Eye (tissue), 1 donor: ENCODE data around the gene AUNIP.

Experiments used
- DNase-seq: peaks from one replicate; pipeline ENCODE4 v3.0.0-alpha.2; 2015

Gene AUNIP

DNA sequence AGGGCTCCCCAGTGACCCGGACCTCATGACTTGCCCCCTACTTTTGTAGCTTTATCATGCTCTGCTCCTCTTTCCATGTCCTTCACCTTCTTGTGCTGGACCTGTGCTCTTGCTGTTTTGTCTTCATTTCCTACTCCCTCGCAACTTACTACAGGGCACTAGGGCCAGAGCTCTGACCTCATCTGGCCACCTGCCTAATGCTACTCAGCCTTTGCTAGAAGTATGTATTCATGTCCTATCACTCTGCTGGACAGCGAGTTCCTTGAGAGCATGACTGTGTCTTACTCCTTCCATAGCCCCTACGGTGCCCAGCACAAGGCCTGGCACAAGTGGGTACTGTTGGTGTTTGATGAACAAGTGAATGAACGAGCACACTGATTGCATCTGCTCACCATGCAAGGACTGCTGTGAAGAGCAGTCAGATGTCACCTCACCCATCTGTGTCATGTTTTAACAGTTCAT is 37.6 kb downstream of the AUNIP start:
- DNase-seq = no peak

DNA sequence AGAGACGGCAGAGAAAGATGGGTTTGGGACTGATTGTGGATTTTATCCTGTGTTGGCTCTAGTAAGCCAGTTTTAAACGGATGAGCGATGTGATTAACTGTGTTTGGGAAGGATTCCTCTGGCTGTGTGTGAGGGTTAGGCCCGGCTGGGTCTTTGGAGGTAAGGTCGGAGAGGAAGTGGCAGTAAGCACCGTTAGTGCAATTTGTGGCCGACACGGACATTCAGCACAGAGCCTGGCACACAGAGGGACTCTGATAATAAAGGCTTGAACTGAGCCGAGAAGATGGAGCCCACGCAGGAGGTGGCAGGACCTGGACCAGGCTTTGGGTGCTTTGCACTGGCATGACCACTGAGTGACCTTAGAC is 38.2 kb downstream of the AUNIP start:
- DNase-seq = no peak

DNA sequence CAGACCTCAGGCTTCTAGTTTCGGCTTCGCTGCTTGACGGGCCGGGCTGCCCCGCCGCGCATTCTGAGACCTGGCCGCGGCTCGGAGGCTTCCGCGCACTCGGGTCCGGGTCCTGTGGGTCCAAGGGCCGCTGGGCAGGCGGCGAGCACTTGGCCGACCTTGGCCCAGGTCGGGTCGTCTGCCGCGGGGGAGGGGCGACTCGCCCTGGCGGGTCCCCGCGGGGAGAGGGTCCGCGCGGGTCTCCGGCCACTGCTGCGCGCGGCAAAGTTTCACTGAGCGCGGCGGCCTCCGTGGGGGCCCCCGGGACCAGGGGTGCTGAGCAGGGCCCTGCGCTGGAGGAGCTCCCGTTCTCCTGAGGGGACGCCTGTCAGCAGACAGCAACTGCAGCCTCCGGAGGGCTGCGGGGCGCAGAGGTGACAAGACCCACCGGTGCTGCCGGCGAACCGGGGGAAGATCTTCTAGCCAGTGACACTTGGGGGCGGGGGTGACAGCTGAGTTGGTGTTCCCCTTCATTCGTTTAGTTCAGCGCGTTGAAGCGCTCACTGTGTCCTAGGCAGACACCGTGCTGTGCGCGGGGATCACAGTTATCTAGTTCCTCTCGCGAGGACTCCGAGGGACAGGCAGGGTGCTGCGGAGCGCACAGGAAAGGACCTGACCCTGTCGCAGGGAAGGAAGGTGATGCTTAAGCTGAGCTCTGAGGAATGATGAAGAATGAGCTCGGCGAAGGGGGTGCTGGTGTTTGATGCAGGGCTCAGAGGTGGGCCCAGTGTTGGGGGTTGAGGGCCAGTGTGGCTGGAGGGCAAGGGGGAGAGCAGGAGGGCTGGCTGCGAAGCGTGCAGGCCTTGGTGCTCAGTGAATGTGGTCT is 38.8 kb downstream of the AUNIP start:
- peak; percentile 70 for DNase-seq

DNA sequence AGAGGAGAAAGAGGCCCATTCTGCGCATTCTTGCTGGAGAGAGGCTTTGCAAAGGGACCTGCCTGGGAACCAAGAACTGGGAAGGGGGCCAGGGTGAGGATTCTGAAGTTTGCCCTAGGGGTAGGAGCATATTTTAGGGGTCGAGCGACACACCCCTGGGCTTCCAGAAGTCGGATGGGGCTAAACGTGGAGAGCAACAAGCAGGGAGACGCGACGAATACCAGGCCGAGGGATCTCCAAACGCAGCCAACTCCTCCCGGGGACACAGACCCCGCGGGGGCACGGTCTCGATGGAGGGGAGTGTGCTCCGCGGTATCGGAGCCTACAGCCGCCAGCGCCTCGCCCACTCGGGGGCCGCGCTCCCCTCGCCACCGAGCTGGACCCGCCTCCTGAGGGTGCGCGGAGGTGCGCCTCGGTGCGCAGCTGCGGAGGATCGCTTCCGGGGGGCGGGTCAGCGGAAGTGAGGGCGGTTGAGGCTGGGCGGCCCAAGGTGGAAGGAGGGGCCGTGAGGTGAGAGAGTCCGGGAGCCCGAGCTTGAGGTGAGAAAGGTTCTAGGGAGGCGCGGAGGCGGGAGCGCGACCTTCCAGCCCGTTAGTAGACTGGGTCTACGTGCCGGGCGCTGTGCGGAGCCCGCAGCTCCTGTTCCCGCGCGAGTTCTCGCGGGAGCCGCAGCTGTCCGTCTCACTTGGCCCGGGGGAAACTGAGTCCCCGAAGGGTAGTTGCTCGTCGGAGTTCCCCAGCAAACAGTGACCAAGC is 39.6 kb downstream of the AUNIP start, which contains the start of gene MTFR1L:
TSS of gene MTFR1L (plus strand) at position 464 of the 756 bp plus-strand sequence. CDS start 3,151 bp downstream, outside the sequence.
- DNase-seq = peak; percentile 95

DNA sequence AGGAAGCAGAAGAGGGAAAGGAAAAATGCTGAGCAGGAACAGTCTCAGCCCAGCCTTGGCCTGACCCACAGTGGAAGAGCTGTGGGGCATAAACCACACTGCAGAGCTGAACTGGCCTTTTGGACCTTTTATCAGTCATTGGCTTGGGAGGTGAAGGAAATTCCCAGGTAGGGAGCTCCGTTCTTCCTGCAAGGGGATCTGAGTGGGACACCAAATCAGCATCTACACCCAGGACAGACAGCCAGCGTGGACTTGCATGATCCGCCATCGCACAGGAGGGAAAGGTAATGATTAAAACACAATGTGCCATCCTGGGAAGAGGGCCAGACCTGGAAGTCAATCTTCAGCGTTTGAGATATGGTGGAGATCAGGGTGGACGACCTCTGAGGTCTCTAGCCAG is 40.7 kb downstream of the AUNIP start:
- no peak for DNase-seq

DNA sequence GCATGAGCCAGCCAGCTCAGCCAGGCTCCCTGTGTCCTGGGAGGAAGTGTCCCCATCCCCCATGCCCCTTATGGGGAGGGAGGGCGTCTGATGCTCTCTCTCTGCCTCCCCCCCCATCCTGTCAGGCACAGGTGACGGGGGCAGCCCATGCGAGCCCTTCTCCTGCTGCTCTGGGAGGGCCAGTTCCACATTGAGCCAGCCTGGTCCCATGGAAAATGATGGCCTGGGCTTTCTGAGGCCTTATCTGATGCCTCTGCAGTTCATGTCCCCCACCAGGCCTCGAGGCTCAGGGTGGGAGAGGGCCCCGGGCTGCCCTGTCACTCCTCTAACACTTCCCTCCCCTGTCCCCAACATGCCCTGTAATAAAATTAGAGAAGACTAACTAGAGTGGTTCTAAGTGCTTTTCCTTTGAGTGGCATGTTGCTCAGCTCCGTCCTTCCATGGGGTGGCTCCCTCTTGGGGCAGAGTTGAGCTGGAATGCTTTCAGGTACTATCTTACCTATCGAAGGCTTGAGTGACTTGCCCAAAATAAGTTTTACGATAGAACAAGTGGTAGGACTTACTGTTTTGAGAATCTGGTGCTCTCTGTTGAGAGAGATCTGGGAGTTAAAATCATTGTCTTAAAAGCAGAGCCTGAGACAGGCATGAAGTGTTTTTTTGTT is 41.3 kb downstream of the AUNIP start:
- no peak for DNase-seq

DNA sequence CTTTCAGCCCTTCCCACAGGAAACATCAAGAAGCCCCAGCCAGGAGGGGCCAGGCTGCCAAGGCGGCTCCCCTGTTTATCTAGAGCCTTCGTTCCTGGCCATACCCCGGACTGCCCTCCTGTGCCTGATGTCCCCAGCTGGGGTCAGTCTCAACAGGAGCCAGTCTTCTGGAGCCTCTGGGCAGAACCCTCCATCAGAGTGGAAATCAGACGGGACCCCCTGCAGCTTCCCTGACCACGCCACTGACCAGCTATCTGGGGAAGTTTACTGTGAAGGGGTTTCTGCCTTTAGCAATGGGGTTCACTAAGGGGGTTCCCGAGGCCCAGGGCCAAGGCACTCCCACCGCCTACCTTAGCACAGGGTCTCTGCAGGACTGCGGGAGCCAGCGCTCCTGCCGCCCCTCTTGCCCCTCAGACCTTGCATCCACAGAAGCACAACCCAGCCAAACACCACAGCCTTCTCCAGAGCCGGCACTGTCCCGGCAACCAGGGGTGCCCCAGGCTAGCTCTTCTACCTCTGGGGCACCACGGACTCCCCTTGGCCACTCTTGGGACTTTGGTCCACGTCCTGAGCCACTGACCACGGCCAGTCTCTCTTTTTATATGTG is 43.0 kb downstream of the AUNIP start:
- DNase-seq = no peak

DNA sequence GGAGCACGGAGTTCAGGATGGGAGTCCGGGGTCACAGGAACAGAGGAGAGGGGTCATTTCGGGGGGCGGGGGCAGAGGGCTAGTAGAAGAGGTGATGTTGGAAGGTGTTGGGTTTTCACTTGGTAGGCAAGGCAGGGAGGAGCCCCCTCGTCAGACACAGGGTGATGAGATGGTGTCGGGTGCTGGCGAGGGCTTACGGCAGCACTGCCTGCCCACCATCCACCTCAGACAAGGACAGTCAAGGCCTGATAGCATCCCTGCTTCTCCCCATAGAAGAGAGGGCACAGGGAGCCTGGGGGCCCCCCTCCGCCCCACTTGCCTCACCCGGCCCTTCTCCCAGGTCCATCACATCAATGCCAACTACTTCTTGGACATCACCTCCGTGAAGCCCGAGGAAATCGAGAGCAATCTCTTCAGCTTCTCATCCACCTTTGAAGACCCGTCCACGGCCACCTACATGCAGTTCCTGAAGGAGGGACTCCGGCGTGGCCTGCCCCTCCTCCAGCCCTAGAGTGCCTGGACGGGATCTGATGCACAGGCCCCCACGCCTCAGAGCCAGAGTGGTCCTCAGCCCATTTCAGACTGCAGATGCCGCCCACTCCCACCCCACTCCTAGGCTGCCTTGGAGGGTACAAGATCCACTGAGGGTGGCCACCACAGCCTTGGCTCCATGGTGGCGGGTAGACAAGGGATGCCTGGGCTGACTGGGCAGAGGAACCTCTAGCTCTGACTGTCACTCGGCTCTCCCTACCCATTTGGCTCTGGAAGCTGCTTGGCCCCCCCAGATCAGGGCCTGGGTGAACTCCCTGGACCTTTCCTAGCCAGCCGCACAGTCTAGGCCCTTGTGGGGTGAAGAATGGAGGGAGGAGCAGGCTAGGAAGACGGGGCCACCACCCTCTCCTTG is 43.8 kb downstream of the AUNIP start:
- DNase-seq = no peak

DNA sequence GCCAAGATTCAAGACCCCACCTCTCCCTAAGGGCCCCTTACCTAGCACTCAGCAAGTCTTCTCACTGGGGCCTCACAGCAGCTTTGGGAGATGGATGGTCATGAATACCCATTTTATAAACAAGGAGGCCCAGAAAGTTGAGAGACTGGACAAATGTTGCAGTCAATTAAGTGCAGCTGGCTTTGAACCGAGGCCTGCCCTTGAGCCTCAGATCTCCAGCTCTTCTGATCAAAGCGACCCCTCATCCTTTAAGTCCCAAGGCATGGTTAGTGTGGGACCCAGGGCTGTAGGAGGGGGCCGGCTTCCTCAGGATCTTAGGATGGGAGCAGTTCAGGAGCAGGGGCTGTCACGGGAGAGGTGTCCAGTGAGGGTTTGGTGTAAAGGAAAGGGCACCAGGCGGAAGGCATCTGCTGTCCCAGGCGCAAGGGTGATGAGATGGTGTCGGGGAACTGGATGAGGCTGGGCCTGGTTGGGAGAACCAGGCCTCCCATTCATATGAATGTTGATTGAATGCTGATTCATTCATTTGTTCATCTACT is 44.6 kb downstream of the AUNIP start:
- no peak for DNase-seq

DNA sequence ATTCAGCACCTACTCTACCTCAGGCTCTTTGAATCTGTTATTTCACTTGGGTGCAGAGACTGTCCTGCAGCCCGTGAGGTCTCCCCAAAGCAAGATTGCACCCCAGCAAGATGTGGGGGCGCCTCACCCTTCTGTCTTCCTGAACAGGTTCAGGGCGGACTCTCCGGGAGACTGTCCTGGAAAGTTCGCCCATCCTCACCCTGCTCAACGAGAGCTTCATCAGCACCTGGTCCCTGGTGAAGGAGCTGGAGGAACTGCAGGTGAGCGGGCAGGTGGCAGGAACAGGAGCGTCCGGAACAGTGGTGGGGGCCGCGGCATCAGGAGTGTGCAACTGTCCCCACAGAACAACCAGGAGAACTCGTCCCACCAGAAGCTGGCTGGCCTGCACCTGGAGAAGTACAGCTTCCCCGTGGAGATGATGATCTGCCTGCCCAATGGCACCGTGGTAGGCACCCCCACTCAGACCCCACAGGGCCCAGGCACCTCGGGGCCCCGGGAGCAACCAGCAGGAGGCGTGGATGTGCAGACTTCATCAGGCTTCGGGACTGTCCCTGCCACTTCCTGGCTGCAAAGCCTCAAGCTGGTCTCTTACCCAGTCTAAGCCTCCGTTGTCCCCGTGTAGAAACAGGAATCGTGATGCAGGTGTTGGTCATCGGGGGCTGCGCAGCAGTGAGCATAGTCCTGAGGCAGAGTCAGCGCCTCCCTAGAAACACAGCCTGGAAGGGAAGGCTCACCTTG is 45.4 kb downstream of the AUNIP start:
- no peak for DNase-seq

DNA sequence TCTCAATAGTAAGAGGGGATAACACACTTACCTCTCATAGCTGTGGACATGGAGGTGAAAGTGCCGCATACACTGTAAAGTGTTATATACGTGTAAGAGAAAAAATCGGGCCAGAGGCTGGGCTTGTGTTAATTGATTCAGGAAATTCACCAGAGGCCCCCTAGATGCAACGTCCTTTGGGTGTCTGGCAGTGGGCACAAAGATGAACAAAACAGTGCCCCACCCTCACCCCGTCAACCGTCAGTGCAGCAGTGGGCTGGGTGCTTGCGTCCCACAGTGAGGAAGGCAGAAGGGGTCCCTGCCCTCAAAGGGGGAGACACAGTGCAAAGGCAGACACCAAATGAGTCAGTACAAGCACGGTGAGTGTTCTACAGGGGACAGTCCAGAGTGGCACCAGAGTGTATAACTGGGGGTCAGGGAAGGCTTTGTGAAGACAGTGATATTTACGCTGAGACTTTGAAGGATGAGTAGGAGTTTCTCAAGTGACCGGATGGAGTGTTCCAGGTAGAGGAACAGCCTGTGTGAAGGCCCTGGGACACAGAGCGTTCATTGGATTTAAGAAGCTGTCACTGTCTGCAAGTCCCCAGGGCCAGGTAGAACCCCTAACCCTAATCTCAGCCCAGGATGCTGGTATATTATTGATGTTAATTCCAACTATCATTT is 46.1 kb downstream of the AUNIP start:
- no peak for DNase-seq

DNA sequence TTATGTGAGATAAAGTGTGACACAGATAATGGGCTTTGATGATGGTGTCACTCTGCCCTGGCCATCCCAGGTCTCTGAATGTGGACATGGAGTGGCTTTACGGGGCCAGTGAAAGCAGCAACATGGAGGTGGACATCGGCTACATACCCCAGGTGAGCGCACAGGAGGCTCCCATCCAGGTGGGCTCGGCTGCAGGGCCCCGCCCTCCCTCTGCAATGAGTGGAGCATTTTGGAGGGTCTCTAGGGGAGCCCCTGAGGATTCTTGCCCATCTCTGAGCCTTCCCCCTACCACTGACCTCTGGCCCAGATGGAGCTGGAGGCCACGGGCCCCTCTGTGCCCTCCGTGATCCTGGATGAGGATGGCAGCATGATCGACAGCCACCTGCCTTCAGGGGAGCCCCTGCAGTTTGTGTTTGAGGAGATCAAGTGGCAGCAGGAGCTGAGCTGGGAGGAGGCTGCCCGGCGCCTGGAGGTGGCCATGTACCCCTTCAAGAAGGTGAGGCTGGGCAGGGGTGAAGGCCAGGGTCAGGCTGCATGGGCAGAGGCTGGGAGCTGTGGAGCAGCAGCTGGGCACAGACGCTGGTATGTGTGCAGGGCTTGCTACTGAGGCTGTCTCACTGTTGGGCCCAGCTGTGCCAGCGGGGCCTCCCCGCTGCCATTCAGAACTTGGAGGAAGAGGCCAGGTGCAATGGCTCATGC is 47.7 kb downstream of the AUNIP start:
- no peak for DNase-seq

DNA sequence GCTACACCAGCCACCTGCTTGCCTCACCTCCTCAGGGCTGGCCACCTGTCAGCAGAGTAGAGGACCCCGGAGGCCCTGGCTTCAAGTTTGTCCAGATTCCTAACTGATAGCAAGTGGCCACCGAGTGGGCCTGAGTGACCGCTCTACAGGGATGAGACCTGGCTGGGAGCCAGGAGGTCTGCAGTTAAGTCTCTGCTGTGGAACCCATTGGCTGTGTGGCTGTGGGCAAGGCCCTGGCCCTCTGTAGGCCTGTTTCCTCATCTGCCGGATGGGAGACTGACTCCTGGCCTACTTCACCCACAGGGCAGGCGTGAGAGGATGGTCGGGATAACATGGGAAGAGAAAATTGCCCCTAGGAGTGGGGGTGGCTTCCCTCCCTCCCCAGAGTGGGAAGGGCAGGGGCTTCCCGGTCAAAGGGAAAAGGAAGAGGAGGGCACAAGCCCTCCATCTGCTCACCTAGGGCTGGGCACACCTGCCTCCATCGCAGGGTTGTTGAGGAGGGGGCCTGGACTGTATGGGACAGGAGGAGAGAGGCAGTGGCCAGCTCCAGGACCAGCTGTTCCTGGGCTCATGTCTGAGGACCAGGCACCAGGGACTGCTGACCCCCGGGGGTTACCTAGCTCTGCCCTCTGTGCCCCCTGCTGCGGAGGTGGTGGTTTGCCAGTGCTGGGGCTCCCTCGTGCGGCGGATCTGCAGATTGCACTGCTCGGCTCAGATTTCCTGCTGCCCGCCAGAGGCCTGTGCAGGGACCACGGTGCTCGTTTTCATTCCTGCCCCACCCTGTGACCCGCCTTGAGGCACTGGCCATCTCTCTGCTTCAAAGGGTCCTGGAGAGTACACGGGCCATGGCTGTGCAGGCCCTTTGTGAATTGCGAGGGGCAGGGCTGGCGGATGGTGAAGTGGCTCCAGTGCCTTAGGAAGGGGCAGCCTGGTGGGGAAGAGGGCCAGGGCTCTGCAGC is 48.6 kb downstream of the AUNIP start:
- peak; percentile 91 for DNase-seq

DNA sequence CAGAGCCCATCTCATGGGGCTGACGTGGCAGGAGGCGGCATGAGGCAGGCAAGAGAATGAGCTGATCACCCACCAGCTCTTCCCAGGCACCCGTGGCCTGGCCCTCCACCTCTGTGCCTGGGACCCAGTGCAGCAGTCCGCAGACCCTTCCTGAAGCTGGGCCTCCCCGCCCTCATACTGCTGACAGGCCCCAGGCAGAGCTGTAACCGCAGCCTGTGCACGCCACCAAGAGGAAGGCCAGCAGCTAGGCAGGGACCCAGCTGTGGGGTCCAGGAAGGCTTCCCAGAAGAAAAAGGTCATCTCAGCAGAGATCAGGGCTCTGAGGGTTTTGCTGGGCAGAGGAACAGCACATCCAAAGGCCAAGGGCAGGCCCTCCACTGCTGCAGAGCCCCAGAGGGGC is 49.3 kb downstream of the AUNIP start:
- no peak for DNase-seq

DNA sequence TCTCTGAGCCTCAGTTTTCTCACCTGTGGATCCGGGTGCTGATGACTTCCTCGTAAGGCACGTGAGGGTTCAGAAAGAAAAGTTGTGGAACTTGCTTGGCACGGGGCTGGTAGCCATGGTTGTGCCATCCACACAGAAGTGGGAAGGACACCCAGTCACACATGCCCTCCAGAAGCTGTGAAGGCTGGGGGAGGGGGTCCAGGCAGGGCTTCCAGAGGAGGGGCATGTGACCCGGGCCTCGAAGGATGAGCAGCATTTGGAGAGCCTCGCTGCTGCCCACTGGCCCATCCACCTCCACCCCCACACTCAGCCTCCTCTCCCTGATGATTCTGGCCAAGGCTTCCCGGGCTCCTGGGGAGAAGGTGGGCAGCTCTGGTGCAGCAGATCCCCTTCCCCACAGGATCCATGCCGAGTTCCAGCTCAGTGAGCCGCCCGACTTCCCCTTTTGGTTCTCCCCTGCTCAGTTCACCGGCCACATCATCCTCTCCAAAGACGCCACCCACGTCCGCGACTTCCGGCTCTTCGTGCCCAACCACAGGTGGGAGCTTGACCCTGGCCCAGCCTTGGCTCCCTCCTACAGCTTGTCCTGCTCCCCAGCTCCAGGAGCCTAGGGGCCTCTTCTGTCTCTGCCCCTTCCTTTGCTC is 49.9 kb downstream of the AUNIP start:
- DNase-seq = no peak

DNA sequence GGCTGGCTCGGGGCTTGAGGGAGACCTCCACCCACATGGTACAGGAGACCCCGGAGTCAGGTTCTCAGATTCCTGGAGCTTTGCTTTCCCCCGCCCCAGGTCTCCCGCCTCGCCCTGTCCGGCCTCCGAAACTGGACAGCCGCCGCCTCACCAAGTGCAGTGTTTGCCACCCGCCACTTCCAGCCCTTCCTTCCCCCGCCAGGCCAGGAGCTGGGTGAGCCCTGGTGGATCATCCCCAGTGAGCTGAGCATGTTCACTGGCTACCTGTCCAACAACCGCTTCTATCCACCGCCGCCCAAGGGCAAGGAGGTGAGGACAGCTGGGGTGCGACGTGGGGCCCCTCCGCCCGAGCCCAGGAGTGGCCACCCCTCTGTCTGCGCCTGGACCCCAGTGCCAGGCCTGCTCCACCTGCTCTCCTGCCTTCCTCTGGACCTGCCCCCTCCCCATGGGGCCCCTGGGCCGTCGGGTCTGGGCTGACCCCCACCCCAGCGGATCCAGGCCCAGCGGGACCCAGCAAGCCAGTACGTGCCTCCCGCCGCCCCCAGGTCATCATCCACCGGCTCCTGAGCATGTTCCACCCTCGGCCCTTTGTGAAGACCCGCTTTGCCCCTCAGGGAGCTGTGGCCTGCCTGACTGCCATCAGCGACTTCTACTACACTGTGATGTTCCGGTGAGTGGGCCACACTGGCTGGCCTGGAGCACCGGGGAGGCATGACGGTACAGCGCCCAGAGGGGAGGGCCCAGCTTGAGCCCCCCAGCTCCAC is 50.6 kb downstream of the AUNIP start:
- no peak for DNase-seq
